GM18861 (cell line): ENCODE data around the gene ERGIC3.
"Not testable (repeated sequence)": the region's sequence is repeated elsewhere in the genome, so short reads cannot be mapped to it uniquely, and the experiment has no call there.

Experiments used
- ATAC-seq: cut with Tn5 transposase; IDR thresholded peaks from one replicate; pipeline ENCODE4 v1.9.1; 2021; ENCODE audit not compliant: unreplicated experiment

ERGIC3 gene

DNA sequence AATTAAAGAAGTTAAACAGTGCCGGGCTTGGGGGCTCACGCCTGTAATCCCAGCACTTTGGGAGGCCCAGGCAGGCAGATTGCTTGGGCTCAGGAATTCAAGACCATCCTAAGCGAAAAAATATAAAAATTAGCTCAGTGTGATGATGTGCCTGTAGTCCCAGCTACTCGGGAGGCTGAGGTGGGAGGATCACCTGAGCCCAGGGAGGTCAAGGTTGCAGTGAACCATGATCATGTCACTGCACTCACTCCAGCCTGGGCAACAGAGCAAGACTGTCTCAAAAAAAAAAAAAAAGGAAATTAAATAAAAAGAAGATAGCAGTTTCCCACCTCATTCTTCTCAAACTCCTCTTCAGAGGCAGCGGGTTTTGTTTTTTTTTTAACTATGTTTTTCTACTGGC lies 24.1 kb upstream of the ERGIC3 start:
- not testable (repeated sequence) for ATAC-seq

DNA sequence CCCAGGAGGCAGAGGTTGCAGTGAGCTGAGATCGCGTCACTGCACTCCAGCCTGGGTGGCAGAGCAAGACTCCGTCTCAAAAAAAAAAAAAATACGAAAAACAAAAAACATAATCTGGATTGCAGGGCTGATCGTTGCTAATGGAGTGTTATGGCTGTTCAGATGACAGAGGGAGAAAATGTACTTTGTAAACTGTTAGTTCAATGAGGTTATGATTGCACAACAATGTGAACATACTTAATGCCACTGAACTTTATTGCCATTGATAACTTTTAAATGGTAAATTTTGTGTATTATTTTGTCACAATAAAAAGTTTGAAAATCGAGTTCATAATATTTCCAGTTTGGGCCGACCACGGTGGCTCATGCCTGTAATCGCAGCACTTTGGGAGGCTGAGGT lies 22.9 kb upstream of the ERGIC3 start:
- ATAC-seq = no peak

- ATAC-seq = no peak
Observed at GRCh38 chr20:35523298-35523888, 18.5 kb upstream of the ERGIC3 start.

DNA sequence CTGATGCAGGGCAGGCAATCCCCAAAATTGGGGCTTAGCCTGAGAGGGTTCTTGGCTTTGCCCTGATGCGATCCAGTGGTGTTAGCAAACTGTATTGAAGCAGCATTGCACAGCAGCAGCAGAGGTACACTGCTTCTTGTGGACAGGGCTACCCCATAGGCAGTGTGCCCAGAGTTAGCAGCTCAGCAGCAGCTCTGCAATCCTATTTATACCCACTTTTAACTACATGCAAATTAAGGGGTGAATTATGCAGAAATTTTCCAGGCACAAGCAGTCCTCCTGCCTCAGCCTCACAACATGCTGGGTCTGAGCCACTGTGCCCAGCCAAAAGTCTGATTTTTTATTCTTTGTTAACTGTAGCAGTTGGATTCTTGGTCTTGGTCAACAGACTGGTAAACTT lies 16.2 kb upstream of the ERGIC3 start:
- ATAC-seq = no peak

DNA sequence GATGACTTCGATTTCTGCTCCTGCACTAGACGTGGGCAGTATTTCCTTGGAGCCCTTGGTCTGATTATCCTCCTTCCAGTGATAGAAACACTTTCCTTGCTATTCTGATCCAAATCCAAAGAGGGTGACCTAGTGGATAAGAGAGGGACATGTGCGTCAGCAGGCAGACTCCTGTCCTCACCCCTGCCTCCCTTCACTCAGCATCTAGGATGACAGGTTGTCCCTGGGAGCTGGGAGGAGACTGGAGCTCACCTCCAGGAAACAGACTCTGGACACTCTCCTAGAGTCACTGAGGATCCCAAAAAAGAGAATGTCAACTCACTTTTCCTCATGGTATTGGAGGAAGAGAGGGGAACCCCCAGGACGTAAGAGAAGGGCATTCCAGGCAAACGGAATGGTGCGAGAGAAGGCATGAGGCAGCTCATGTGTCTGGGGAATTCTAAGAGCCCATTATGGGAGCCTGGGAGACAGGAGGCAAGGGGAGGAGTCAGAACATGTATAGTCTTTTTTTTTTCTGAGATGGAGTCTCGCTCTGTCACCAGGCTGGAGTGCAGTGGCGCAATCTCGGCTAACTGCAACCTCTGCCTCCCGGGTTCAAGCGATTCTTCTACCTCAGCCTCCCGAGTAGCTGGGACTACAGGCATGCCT lies 14.6 kb upstream of the ERGIC3 start:
- no peak for ATAC-seq

DNA sequence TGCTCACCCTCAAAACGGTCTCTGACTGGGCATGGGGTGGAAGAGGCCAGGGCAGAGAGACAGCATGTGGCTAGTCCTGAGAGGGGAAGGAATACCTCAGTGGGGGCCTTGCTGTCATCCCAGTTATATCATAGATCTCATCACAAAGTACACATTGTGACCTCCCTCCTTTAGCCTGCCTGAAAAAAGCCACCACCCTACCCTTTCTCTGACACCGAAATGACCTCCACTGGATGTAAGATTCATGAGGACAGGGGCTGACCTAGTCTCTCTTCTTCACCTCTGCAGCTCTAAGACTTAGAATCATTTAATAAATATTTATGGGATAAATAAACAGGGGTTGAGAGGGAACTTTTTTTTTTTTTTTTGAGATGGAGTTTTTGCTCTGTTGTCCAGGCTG lies 12.3 kb upstream of the ERGIC3 start, which contains the start of gene C20orf173:
TSS of gene C20orf173 (minus strand) at position 101 of the 400 bp plus-strand sequence. CDS start 279 bp downstream, outside the sequence.
- ATAC-seq = no peak

DNA sequence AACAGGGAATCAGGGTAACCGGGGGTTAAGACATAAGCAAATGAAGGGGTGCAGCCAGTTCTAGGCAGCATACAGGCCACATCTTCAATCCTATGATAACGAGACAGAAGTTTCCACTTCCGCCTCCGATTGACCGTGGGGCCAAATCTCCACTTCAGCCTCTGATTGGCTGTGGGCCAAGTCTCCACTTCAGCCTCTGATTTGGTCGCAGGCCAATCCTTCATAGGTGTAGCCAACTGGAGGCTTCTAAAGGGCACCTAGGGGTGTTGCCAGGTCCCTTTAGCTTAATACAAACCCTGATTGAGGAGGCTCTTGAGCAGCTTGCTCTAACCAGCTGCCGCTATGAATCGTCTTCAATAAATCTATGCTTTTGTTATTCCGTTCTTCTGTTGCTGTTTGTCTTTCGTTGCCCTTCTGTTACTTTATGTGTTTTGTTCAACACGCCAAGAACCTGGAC lies 2.1 kb upstream of the ERGIC3 start:
- ATAC-seq = peak; percentile 67

DNA sequence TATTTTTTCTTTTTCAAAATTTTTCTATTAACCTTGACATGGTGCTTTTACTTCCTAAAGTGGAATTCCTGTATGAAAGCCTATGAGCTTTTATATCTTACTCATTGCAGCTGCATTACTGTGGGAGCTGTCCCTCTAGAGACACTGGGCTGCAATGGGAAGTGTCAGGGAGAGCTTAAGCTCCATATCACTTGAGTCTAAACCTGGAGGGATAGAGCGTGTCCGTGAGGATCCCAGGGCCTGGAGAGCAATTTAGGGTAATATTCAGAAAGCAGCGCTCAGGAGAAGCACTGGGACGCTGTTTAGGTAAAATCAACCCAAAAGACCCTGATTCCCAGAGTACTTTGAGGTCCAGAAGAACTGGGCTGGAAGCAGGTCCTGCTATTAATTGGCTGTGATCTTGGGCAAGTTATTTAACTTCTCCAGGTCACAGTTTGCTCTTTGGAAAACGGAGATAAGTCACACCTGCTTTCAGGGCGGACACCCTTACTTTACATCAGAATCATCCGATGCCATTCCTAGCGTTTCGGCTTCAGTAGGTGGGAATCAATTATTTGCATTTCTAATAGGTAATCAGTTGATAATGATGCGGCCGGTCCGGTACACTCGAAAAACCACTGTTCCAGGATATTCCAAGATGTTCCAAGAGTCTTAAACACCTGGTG lies 628 bp upstream of the ERGIC3 start:
- ATAC-seq = no peak

GRCh38 chr20:35542990-35543389 lies 1.1 kb downstream of the ERGIC3 start:
- no peak for ATAC-seq

GRCh38 chr20:35544436-35544835 lies 2.6 kb downstream of the ERGIC3 start:
- ATAC-seq = no peak

DNA sequence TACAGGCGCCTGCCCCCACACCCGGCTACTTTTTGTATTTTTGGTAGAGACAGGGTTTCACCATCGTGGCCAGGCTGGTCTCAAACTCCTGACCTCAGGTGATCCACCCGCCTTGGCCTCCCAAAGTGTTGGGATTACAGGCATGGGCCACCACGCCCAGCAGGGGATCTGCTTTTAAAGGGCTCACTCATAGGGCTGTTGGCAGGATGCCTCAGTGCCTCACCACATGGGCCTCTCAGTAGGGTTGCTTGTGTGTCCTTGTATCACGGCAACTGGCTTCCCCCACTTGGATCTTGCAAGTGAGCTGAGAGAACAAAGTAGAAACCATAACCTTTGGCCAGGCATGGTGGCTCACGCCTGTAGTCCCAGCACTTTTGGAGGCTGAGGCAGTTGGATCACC lies 3.1 kb downstream of the ERGIC3 start:
- not testable (repeated sequence) for ATAC-seq

- ATAC-seq = no peak
Observed at GRCh38 chr20:35546127-35546526, 4.2 kb downstream of the ERGIC3 start.

- no peak for ATAC-seq
Observed at GRCh38 chr20:35547329-35547728, 5.5 kb downstream of the ERGIC3 start.

DNA sequence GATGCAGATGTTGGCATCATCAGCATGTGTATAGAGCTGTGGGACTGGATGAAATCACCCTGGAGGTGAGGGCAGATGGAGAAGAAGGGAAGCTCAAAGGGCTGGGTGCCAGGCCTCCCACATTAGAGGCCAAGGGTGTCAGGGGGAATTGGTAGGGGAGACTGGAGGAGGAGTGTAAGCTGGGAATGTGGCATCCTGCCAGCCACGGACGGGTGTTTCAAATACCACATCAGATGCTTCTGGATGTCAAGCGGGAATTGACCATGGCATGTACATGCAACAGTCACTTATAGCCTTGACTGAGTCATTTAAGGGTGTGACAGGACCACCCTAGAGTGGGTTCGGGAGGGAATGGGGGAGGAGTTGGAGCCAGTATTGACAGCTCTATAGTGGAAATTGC lies 9.6 kb downstream of the ERGIC3 start:
- ATAC-seq = no peak

DNA sequence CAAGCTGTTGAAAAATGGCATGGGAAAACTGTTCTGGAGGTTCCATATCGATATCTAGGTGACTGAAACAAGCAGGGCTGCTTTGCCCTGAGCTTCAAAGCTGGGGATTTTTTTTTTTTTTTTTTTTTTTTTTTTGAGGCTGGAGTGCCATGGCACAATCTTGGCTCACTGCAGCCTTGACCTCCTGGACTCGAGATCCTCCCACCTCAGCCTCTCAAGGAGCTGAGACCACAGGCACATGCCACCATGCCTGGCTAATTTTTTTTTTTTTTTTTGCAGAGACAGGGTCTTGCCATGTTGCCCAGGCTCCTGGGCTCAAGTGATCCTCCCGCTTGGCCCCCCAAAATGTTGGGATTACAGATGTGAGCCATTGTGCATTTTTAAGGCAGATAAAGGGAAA lies 11.0 kb downstream of the ERGIC3 start:
- no peak for ATAC-seq

GRCh38 chr20:35555461-35555860 lies 13.6 kb downstream of the ERGIC3 start:
- not testable (repeated sequence) for ATAC-seq

DNA sequence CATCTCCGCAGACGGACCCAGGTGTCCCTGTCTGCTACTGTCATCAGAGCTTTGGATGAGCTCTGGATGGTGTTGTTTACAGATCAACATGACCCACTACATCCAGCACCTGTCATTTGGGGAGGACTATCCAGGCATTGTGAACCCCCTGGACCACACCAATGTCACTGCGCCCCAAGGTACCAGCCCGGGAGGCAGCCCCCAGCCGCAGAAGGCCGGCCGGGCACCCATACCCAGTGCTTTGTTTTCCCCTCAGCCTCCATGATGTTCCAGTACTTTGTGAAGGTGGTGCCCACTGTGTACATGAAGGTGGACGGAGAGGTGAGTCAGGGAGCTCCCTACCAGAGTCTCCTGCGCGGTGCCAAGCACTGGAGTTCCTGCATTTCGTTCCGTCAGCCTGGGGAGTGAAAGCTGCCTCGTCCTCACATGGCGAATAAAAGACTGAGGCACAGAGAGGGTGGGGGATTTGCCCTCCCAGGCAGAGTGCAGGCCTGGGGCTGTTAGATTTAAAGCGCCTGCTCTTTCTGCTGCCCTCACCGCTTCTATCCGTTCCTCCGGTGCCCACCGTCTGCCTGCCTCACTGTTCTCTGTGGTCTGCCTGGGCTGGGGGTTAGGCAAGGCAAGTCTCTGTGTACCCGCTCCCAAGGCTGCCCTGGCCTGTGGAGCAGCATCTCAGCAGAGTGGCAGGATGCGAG lies 14.2 kb downstream of the ERGIC3 start:
- ATAC-seq = no peak

- ATAC-seq = no peak
Observed at GRCh38 chr20:35556871-35557270, 15.0 kb downstream of the ERGIC3 start.

- no peak for ATAC-seq
Observed at GRCh38 chr20:35558451-35558850, 16.6 kb downstream of the ERGIC3 start.

DNA sequence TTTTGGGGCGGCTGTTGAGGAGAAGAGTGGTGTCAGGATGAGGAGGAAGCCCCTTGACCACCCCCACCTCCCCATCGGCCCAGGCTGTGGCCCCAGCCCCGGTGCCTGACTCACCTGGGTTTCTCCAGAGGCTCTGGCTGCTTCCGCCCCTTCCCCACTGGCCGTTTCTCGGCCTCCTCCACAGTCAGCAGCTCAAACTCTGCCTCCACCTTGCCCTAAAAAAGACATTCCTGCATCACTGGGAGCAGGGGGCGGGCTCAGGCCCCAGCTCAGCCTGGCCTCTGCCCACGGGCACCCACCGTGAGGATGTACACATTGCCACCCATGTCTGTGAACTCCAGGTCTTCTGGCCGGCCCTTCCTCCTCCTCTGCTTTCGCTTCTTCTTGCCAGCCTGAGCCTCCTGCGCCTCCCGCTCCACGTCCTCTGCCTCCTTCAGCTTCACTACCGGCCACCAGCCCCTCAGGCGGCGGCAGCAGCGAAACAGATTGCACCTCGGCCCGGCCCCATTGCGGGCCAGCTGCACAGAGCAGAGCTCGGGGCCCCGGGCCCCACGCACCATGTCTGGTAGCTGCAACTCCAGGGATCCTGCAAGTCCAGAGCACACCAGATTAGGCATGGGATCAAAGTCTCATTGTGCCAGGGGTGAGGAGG lies 17.3 kb downstream of the ERGIC3 start:
- no peak for ATAC-seq

DNA sequence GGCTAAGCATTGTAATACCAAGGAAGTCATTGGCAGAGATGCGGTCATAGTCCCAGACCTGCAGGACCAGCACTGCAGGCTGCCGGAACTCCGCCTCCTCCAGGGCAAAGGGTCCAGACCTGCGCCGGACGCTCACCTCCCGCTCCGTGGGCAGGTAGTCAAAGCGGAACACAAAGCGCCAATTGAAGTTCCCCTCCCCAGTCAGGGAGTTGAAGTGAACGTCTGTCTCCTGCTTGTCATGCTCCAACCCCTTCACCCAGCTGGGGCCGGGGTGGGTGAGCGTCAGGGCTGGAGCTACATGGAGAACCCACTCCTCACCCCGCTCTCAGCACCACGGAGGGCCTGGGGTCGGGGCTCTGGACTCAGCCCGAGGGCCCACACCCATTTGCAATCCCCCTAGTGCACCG lies 18.2 kb downstream of the ERGIC3 start:
- no peak for ATAC-seq
